A549 (cell line): ENCODE data around the gene PADI4.

Experiments
- BHLHE40 ChIP-seq: IDR thresholded peaks from 2 replicates; pipeline ENCODE4 v1.6.1; 2012; ENCODE audit warnings: low read depth, low read length, inconsistent platforms
- CBX2 ChIP-seq: fragments of 200-600 bp; sonication (generic); IDR thresholded peaks from 2 replicates; pipeline ENCODE4 v1.6.1; 2016; ENCODE audit warnings: low read depth, mild to moderate bottlenecking, borderline replicate concordance
- CEBPB ChIP-seq, 2 experiments: fragments of >200 bp in 1 of 2; sonication (Bioruptor Twin) in 1 of 2; formaldehyde crosslinking in 1 of 2; IDR thresholded peaks; 2 replicates each; pipeline ENCODE4 v1.6.1; 2012 to 2016
- CHD2 ChIP-seq: fragments of 150-350 bp; IDR thresholded peaks from 2 replicates; pipeline ENCODE4 v1.6.1; 2014; ENCODE audit warnings: low read length; ENCODE audit not compliant: partially characterized antibody
- CTCF ChIP-seq: fragments of >200 bp; sonication (Bioruptor Twin); formaldehyde crosslinking; IDR thresholded peaks from 3 replicates; pipeline ENCODE4 v1.5.1; 2016
- KDM5A ChIP-seq: fragments of 200-600 bp; sonication (generic); IDR thresholded peaks from 2 replicates; pipeline ENCODE4 v1.6.1; 2016; ENCODE audit warnings: antibody characterized with exemption, mild to moderate bottlenecking
- POLR2A ChIP-seq: IDR thresholded peaks from 2 replicates; pipeline ENCODE4 v1.6.1; 2012; ENCODE audit warnings: mild to moderate bottlenecking, low read length
- RCOR1 ChIP-seq: fragments of 150-350 bp; IDR thresholded peaks from 2 replicates; pipeline ENCODE4 v1.6.1; 2014; ENCODE audit warnings: antibody characterized with exemption, low read length, low read depth
- REST ChIP-seq: fragments of 200-600 bp; sonication (generic); IDR thresholded peaks from 2 replicates; pipeline ENCODE4 v1.6.1; 2016; ENCODE audit warnings: antibody characterized with exemption, mild to moderate bottlenecking, moderate library complexity
- TP53 ChIP-seq: fragments of 250-450 bp; sonication (Bioruptor Pico); IDR thresholded peaks from 2 replicates; pipeline ENCODE4 v1.5.0; 2021; ENCODE audit warnings: mild to moderate bottlenecking, moderate library complexity
- TF ChIP-seq, protein P1 (sequence below): fragments of 450-650 bp; IDR thresholded peaks from 2 replicates; pipeline ENCODE4 v1.6.1; 2014; ENCODE audit warnings: antibody characterized with exemption

DNA sequence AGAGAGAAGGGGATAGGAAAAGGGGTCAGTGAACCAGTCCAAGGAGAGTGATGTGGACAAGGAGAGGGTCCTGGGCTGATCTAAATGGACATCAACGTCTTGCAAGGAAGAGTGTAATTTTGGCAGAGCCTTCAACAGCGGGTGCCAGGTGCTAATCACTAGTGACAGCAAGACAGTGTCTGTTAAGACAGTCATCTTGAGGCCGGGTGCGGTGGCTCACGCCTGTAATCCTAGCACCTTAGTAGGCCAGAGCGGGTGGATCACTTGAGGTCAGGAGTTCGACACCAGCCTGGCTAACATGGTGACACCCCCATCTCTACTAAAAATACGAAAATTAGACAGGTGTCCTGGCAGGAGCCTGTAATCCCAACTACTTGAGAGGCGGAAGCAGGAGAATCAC, 51.8 kb downstream of the PADI4 start:
- TF ChIP-seq BHLHE40: no peak
- no peak for TF ChIP-seq POLR2A
- TF ChIP-seq CTCF: no peak
- no peak for TF ChIP-seq CBX2
- no peak for TF ChIP-seq CHD2
- TF ChIP-seq KDM5A: no peak
- TF ChIP-seq RCOR1: no peak
- TF ChIP-seq REST: no peak
- TF ChIP-seq TP53 (CRISPR knock-in tag): no peak
- TF ChIP-seq CEBPB (IDR thresholded peaks at IDR 0.05): no peak
- TF ChIP-seq, protein P1, sequence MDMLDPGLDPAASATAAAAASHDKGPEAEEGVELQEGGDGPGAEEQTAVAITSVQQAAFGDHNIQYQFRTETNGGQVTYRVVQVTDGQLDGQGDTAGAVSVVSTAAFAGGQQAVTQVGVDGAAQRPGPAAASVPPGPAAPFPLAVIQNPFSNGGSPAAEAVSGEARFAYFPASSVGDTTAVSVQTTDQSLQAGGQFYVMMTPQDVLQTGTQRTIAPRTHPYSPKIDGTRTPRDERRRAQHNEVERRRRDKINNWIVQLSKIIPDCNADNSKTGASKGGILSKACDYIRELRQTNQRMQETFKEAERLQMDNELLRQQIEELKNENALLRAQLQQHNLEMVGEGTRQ: no peak
